Small intestine (tissue), 4 donors: ENCODE measurements around the gene PPARA. TPM values are rescaled to one million over a fixed set of nuclear protein-coding genes. Genes with fewer than 3 reads are reported as not detected.

Source experiments
- polyA plus RNA-seq, 4 donors: library from polyadenylated mRNA; stranded (reverse) in 3 of 4; unstranded in 1 of 4; fragments of 200-250 nt in 3 of 4; fragments of 120-200 nt in 1 of 4; gene quantifications; one replicate each; pipeline versions ENCODE4 v1.2.1 to v1.2.3, GENCODE V29; 2013
- donor health status: healthy with polysubstance abuse.
- donor health status: Bipolar disorder and iron deficiency.
- donor health status: healthy.

Gene PPARA
- polyA plus RNA-seq, 4 donors: 19.9 to 53.6 (median 23.0) TPM

Other genes starting within 250 kb of the PPARA start
- under 1 TPM in 3 of 4 donors, not detected in 1; 0.03 to 0.22 (median 0.03) TPM for gene WNT7B, start 173.4 kb upstream of the PPARA start, polyA plus RNA-seq
- 10 to 100 TPM in 3 of 4 donors, 1 to 10 TPM in 1; 7.4 to 13.2 (median 11.5) TPM for gene CDPF1, start 99.8 kb downstream of the PPARA start, polyA plus RNA-seq
- gene PKDREJ, start 112.8 kb downstream of the PPARA start, polyA plus RNA-seq: under 1 TPM in 3 of 4 donors, not detected in 1; 0.27 to 0.90 (median 0.27) TPM
- gene TTC38, start 117.5 kb downstream of the PPARA start, polyA plus RNA-seq: 100 to 1,000 TPM in 3 of 4 donors, 10 to 100 TPM in 1; 83.5 to 231 (median 166) TPM
- 10 to 100 TPM in 1 of 4 donors, 1 to 10 TPM in 2, under 1 TPM in 1; 0.27 to 13.8 (median 5.1) TPM for gene GTSE1, start 146.3 kb downstream of the PPARA start, polyA plus RNA-seq
- 10 to 100 TPM; 17.0 to 38.6 (median 34.3) TPM for gene TRMU, start 185.2 kb downstream of the PPARA start, polyA plus RNA-seq